WTC11 (cell line): Measurements from ENCODE around the gene CAPN14.

ENCODE experiments used
- CTCF ChIP-seq: fragments of 200-600 bp; IDR thresholded peaks from 2 replicates; pipeline ENCODE4 v1.8.0; 2022; ENCODE audit warnings: antibody characterized with exemption
- ELF4 ChIP-seq: sonication (generic); formaldehyde crosslinking; IDR thresholded peaks from 2 replicates; pipeline ENCODE4 v1.8.1; 2022; ENCODE audit warnings: low read depth, mild to moderate bottlenecking, moderate library complexity, missing genetic modification reagents
- ESRRA ChIP-seq: sonication (generic); formaldehyde crosslinking; IDR thresholded peaks from 2 replicates; pipeline ENCODE4 v1.8.1; 2022; ENCODE audit warnings: mild to moderate bottlenecking, missing genetic modification reagents, borderline replicate concordance
- NFE2L1 ChIP-seq: sonication (generic); formaldehyde crosslinking; IDR thresholded peaks from 2 replicates; pipeline ENCODE4 v1.8.1; 2023; ENCODE audit warnings: missing genetic modification reagents
- TEAD4 ChIP-seq: sonication (generic); formaldehyde crosslinking; IDR thresholded peaks from 2 replicates; pipeline ENCODE4 v1.8.0; 2022; ENCODE audit warnings: mild to moderate bottlenecking, missing genetic modification reagents
- ZBTB21 ChIP-seq: sonication (generic); formaldehyde crosslinking; IDR thresholded peaks from 2 replicates; pipeline ENCODE4 v1.8.1; 2023; ENCODE audit warnings: mild to moderate bottlenecking, missing genetic modification reagents, borderline replicate concordance
- TF ChIP-seq, protein P1 (sequence below): sonication (generic); formaldehyde crosslinking; conservative IDR thresholded peaks from 2 replicates; pipeline ENCODE4 v1.8.1; 2022; ENCODE audit warnings: mild to moderate bottlenecking, missing genetic modification reagents
- TF ChIP-seq, protein P2 (sequence below): sonication (generic); formaldehyde crosslinking; IDR thresholded peaks from 2 replicates; pipeline ENCODE4 v1.8.1; 2023; ENCODE audit warnings: mild to moderate bottlenecking, missing genetic modification reagents, moderate library complexity

- TF ChIP-seq, protein P1, sequence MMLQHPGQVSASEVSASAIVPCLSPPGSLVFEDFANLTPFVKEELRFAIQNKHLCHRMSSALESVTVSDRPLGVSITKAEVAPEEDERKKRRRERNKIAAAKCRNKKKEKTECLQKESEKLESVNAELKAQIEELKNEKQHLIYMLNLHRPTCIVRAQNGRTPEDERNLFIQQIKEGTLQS = no peak
- TF ChIP-seq CTCF = no peak
- TF ChIP-seq ESRRA (CRISPR knock-in tag) = no peak
- no peak for TF ChIP-seq NFE2L1 (CRISPR knock-in tag)
- no peak for TF ChIP-seq ELF4 (CRISPR knock-in tag)
- TF ChIP-seq TEAD4 (CRISPR knock-in tag) = no peak
- TF ChIP-seq, protein P2, sequence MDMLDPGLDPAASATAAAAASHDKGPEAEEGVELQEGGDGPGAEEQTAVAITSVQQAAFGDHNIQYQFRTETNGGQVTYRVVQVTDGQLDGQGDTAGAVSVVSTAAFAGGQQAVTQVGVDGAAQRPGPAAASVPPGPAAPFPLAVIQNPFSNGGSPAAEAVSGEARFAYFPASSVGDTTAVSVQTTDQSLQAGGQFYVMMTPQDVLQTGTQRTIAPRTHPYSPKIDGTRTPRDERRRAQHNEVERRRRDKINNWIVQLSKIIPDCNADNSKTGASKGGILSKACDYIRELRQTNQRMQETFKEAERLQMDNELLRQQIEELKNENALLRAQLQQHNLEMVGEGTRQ (CRISPR knock-in tag) = no peak
- TF ChIP-seq ZBTB21 (CRISPR knock-in tag) = no peak
Measured at GRCh38 chr2:31241625-31242270, 24.4 kb upstream of the CAPN14 start.
